GM12872 (cell line): Measurements from ENCODE around the gene SPP1.

Experiments
- CTCF ChIP-seq: IDR thresholded peaks from 3 replicates; pipeline ENCODE4 v1.5.1; 2011; ENCODE audit warnings: low read depth, mild to moderate bottlenecking, low read length, moderate library complexity; ENCODE audit not compliant: insufficient read depth

Gene SPP1

GRCh38 chr4:88001871-88002270, 26.4 kb downstream of the SPP1 start:
- no peak for TF ChIP-seq CTCF

GRCh38 chr4:88002786-88003185, 27.3 kb downstream of the SPP1 start:
- TF ChIP-seq CTCF: no peak

GRCh38 chr4:88003261-88003660, 27.7 kb downstream of the SPP1 start:
- TF ChIP-seq CTCF: no peak

- no peak for TF ChIP-seq CTCF
Measured at GRCh38 chr4:88005076-88005475, 29.6 kb downstream of the SPP1 start.

GRCh38 chr4:88005946-88006345, 30.4 kb downstream of the SPP1 start:
- TF ChIP-seq CTCF: no peak

- no peak for TF ChIP-seq CTCF
Measured at GRCh38 chr4:88006956-88007303, 31.4 kb downstream of the SPP1 start.

- no peak for TF ChIP-seq CTCF
Measured at GRCh38 chr4:88007304-88008121, 32.0 kb downstream of the SPP1 start, which contains the start of gene PKD2. TSS of gene PKD2 (plus strand) at chr4:88007635. CDS start at chr4:88007734, 99 bp downstream.
